ENCODE results near the gene CEP112.

GRCh38 chr17:65876985-65877384, 314.9 kb downstream of the CEP112 start:
- no peak for TF ChIP-seq POLR2A (IDR thresholded peaks at IDR 0.05; ENCODE audit: low read depth, low read length)
- no peak for TF ChIP-seq TAF1 (IDR thresholded peaks at IDR 0.05; ENCODE audit: low read depth, low read length)
- no peak for TF ChIP-seq POLR2AphosphoS5 (IDR thresholded peaks at IDR 0.05; ENCODE audit: low read depth, low read length)
- no peak for TF ChIP-seq SPI1 (IDR thresholded peaks at IDR 0.05; ENCODE audit: low read depth, low read length)
- TF ChIP-seq PAX5 (IDR thresholded peaks at IDR 0.05; ENCODE audit: insufficient read depth, low read length, severe bottlenecking): no peak

All from GM12891 (cell line).